ENCODE measurements around the gene FGFRL1. TPM values are rescaled to one million over a fixed set of nuclear protein-coding genes. Genes with fewer than 3 reads are reported as not detected.

FGFRL1 gene
- total and polyA plus RNA-seq, 2 donors (not counting 1 experiment from before 2014, with no cell fraction given), result 6.1 to 10.0 TPM

DNA sequence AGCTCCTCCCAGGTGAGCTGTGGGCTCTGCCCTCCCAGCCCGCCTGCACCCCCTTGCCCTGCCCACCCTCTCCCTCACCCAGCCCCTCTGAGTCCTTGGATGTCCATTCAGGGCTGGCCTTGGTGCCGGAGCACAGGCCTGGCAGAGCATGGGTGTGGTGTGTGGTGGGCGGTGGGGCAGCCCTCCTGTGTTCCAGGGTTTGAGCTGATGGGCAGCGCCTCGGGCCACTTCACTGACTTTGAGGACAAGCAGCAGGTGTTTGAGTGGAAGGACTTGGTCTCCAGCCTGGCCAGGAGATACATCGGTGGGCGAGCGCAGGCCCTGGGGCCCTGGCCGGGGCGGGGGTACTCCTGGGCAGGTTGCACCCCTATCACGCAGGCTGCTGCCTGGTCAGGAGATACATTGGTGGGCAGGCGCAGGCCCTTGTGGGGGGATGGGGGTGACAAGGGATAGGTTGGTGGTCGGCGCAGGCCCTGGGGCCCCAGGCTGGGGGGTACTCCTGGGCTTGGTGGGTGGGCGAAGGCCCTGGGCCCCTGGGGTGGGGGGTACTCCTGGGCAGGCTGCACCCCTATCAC lies 10.7 kb upstream of the FGFRL1 start:
- H3K27ac ChIP-seq (ENCODE audit: insufficient read depth, low read length), result no peak overlapping the region
- no peak for DNase-seq (ENCODE audit: low read depth in 2 of 2)
- H3K4me3 ChIP-seq (replicated peaks in 1 of 4; ENCODE audit: control extremely low read depth in 1 of 4, insufficient read depth in 1 of 4, low read depth in 3 of 4, low read length in 4 of 4), result no peak overlapping the region
- no peaks in the 10 kb centered on the region for H4K20me1 ChIP-seq (ENCODE audit: control insufficient read depth, extremely low read depth, insufficient read depth, low read length)
- H3K9me3 ChIP-seq (ENCODE audit: control insufficient read depth, insufficient read depth, low read depth, low read length), result no peaks in the 10 kb centered on the region
- no peak overlapping the region for H2AFZ ChIP-seq (ENCODE audit: low read length)
- H3K79me2 ChIP-seq (ENCODE audit: control insufficient read depth, insufficient read depth, low read length), result no peaks in the 10 kb centered on the region
- H3K27me3 ChIP-seq (ENCODE audit: control insufficient read depth, insufficient read depth, low read length), result peaks cover 48% of the 10 kb centered on the region
- no peak overlapping the region for H3K9ac ChIP-seq (ENCODE audit: insufficient read depth, low read length)
- H3K4me1 ChIP-seq (ENCODE audit: control insufficient read depth, extremely low read depth, insufficient read depth, low read length), result no peaks in the 10 kb centered on the region
- no peak overlapping the region for H3K4me2 ChIP-seq (ENCODE audit: extremely low read depth, insufficient read depth, low read length)
- H3K36me3 ChIP-seq (ENCODE audit: control insufficient read depth, insufficient read depth, low read length), result no peaks in the 10 kb centered on the region
- TF ChIP-seq CTCF (conservative IDR thresholded peaks at IDR 0.05 in 1 of 2, IDR thresholded peaks at IDR 0.05 in 1 of 2; ENCODE audit: low read depth in 1 of 2, low read length in 2 of 2) (no peak), EZH2 (IDR thresholded peaks at IDR 0.05; ENCODE audit: low read length, missing control alignments) (no peak)

- H3K79me2 ChIP-seq (ENCODE audit: control insufficient read depth, insufficient read depth, low read length), result no peaks in the 10 kb centered on the region
- H3K9me3 ChIP-seq (ENCODE audit: control insufficient read depth, insufficient read depth, low read depth, low read length), result no peaks in the 10 kb centered on the region
- DNase-seq (ENCODE audit: low read depth in 2 of 2), result no peak
- H3K4me3 ChIP-seq (replicated peaks in 1 of 4; ENCODE audit: control extremely low read depth in 1 of 4, insufficient read depth in 1 of 4, low read depth in 3 of 4, low read length in 4 of 4), result no peak overlapping the region
- no peaks in the 10 kb centered on the region for H3K36me3 ChIP-seq (ENCODE audit: control insufficient read depth, insufficient read depth, low read length)
- H3K4me2 ChIP-seq (ENCODE audit: extremely low read depth, insufficient read depth, low read length), result no peak overlapping the region
- no peaks in the 10 kb centered on the region for H3K4me1 ChIP-seq (ENCODE audit: control insufficient read depth, extremely low read depth, insufficient read depth, low read length)
- TF ChIP-seq CTCF (conservative IDR thresholded peaks at IDR 0.05 in 1 of 2, IDR thresholded peaks at IDR 0.05 in 1 of 2; ENCODE audit: low read depth in 1 of 2, low read length in 2 of 2), result no peak
- no peak for TF ChIP-seq EZH2 (IDR thresholded peaks at IDR 0.05; ENCODE audit: low read length, missing control alignments)
- no peak overlapping the region for H3K9ac ChIP-seq (ENCODE audit: insufficient read depth, low read length)
- no peak overlapping the region for H3K27ac ChIP-seq (ENCODE audit: insufficient read depth, low read length)
- H2AFZ ChIP-seq (ENCODE audit: low read length), result no peak overlapping the region
- H4K20me1 ChIP-seq (ENCODE audit: control insufficient read depth, extremely low read depth, insufficient read depth, low read length), result no peaks in the 10 kb centered on the region
- peaks cover 50% of the 10 kb centered on the region for H3K27me3 ChIP-seq (ENCODE audit: control insufficient read depth, insufficient read depth, low read length)
Measured at GRCh38 chr4:1001561-1002130, 9.8 kb upstream of the FGFRL1 start.

GRCh38 chr4:1002131-1002630 lies 9.2 kb upstream of the FGFRL1 start:
- Histone ChIP-seq H3K9ac (ENCODE audit: insufficient read depth, low read length) (no peak overlapping the region), H3K79me2 (ENCODE audit: control insufficient read depth, insufficient read depth, low read length) (no peaks in the 10 kb centered on the region), H4K20me1 (ENCODE audit: control insufficient read depth, extremely low read depth, insufficient read depth, low read length) (no peaks in the 10 kb centered on the region), H3K4me2 (ENCODE audit: extremely low read depth, insufficient read depth, low read length) (no peak overlapping the region), H3K27me3 (ENCODE audit: control insufficient read depth, insufficient read depth, low read length) (peaks cover 47% of the 10 kb centered on the region), H2AFZ (ENCODE audit: low read length) (no peak overlapping the region), H3K9me3 (ENCODE audit: control insufficient read depth, insufficient read depth, low read depth, low read length) (no peaks in the 10 kb centered on the region), H3K4me3 (replicated peaks in 1 of 4; ENCODE audit: control extremely low read depth in 1 of 4, insufficient read depth in 1 of 4, low read depth in 3 of 4, low read length in 4 of 4) (no peak overlapping the region), H3K4me1 (ENCODE audit: control insufficient read depth, extremely low read depth, insufficient read depth, low read length) (no peaks in the 10 kb centered on the region), H3K27ac (ENCODE audit: insufficient read depth, low read length) (no peak overlapping the region), H3K36me3 (ENCODE audit: control insufficient read depth, insufficient read depth, low read length) (no peaks in the 10 kb centered on the region)
- TF ChIP-seq EZH2 (IDR thresholded peaks at IDR 0.05; ENCODE audit: low read length, missing control alignments) (peak; percentile 92), CTCF (conservative IDR thresholded peaks at IDR 0.05 in 1 of 2, IDR thresholded peaks at IDR 0.05 in 1 of 2; ENCODE audit: low read depth in 1 of 2, low read length in 2 of 2) (no peak)
- DNase-seq (ENCODE audit: low read depth in 2 of 2), result peak in 1 of 2 donors; percentile 28

All from fibroblast of lung (primary cell).